Activated naive CD4-positive, alpha-beta T cell (primary cell): ENCODE results near the gene EED.

Experiments
- DNase-seq, 4 experiments: peaks; one replicate each; lab custom pipeline; 2025; lab: John Stamatoyannopoulos, UW

The EED gene, protein sequence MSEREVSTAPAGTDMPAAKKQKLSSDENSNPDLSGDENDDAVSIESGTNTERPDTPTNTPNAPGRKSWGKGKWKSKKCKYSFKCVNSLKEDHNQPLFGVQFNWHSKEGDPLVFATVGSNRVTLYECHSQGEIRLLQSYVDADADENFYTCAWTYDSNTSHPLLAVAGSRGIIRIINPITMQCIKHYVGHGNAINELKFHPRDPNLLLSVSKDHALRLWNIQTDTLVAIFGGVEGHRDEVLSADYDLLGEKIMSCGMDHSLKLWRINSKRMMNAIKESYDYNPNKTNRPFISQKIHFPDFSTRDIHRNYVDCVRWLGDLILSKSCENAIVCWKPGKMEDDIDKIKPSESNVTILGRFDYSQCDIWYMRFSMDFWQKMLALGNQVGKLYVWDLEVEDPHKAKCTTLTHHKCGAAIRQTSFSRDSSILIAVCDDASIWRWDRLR

GRCh38 chr11:86244522-86245368 is at the start of gene EED:
Gene EED, plus strand, starts transcription at chr11:86244753. Its CDS starts 477 bp downstream, at chr11:86245230.
- peak; percentile 79 to 91 (median 80) for DNase-seq

DNA sequence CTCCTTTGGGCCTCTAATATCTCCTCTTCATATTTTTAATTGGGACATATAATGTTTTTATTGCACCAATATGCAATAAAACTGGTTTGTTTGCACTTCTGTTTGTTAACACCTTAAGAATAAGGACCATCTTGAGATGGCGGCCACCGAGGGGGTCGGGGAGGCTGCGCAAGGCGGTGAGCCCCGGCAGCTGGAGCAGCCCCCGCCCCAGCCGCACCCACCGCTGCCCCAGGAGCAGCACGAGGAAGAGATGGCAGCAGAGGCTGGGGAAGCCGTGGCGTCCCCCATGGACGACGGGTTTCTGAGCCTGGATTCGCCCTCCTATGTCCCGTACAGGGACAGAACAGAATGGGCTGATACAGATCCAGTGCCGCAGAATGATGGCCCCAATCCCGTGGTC is 49.6 kb upstream of the EED start:
- DNase-seq: no peak

GRCh38 chr11:86196085-86196696 is 48.4 kb upstream of the EED start:
- DNase-seq: no peak

GRCh38 chr11:86196913-86197312 is 47.6 kb upstream of the EED start:
- no peak for DNase-seq

DNA sequence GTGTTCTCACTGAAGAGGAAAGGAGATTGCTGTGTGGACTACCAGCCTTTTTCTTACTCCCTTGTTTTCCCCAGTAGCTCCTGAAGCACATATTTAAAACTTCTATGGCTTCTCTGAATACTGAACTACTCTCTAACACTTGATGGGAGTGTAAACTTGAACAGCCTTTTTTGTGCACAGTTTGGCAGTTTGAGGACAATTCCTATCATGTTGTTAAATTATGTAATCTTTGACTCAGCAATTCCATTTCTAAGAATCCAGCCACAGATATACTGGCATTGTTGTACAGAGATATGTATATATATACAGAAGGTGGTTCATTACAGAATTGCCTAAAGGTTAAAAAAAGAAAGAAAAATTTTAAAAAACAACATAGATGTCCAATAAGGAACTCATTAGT is 47.1 kb upstream of the EED start:
- DNase-seq: no peak

DNA sequence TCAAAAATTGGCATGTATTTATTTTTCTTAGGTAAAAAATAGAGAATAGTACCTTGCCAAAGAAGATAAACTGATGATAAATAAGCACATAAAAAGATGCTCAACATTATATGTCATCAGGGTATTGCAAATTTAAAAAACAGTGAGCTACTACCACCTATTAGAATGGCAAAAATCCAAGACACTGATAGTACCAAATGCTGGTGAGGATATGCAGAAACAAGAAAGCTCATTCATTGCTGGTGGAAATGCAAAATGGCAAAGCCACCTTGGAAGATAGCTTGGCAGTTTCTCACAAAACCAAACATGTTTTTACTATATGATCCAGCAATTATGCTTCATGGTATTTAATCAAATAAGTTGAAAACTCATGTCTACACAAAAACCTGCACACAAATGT is 46.4 kb upstream of the EED start:
- no peak for DNase-seq

DNA sequence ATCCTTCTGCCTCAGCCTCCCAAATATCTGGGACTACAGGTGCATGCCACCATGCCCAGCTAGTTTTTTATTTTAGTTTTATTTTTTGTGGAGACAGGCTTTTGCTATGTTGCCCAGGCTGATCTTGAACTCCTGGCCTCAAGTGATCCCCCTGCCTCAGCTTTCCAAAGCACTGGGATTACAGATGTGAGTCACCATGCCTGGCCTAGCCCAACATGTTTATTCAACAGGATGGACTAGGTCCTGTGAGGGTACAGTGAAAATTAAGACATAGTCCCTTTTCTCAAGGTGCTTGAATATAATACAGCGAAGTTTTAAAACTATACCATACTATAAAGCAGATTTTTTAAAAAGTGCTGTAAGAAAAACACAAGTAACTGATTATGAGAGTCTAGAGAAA is 45.2 kb upstream of the EED start:
- DNase-seq: no peak

DNA sequence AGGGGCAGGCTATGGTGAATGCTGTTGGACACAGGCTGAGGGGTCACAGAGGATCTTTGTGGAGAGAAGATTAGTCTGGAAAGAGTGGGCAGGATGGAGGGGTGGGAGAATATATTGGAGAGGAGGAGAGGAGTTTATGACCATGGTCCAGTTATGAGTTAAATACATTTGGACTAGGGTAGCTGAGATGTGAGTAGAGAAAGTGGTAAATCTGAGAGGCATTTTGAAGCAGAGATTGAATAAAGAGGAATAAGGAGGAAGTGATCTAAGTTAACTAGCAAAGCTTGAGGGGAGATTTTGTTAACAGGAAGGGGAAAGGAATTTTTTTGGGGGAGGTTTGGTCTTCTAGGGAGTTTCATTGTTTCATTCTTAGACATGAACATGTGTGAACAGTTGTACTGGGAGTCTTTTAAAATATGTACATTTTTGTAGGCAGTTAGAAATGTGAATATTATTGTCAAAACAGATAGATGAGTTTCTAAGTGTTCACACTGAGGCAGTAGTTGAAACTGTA is 43.1 kb upstream of the EED start:
- DNase-seq: no peak

GRCh38 chr11:86202013-86202336 is 42.6 kb upstream of the EED start:
- no peak for DNase-seq

DNA sequence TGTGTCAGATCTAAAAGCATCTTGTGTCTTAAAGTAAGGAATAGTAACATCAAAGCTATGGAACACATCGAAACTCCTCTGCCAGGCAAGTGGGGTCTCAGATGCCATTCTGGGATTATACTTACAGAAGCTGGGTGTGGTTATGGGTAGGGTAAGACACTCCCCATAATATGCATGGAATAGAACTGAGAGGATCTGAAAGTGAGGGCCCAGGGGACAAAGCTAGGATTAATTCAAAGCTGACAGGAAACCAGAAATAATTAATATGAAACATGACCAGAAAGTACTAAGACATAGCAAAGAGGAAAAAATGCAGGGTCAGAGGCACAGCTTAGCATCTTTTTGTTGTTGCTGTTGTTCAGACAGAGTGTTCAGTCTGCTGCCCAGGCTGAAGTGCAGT is 40.2 kb upstream of the EED start:
- DNase-seq: no peak

- no peak for DNase-seq
These were observed 38.9 kb upstream of the EED start for GRCh38 chr11:86205421-86206336.

DNA sequence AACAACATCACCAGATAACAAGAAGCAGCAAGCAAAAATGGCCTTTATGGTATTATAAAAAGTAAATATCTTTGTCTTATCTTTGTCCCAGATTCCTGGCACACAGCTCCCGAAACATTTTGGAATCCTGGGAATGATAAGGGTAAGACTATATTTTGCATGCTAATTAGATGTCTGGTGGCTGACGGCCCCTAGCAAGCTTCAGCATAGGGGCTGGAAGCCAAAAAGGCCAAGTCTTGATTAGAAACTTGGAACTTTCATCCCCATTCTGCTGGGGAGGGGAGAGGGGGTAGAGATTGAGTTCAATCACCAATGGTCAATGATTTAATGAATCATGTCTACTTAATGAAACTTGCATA is 38.2 kb upstream of the EED start:
- DNase-seq: no peak

GRCh38 chr11:86207413-86207812 is 37.1 kb upstream of the EED start:
- DNase-seq: no peak

DNA sequence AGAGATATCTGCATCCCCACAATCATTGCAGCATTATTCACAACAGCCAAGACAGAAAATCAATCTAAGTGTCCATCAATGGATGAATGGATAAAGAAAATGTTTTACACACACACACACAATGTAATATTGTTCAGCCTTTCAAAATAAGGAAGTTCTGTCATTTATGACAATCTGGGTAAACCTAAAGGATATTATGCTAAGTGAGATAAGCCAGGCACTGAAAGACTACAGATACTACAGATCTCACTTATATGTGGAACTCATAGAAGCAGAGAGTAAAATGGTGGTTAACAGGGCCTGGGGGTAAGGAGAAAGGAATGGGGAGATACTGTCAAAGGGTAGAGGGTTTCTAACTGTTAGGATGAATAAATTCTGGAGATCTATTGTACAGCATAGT is 36.0 kb upstream of the EED start:
- no peak for DNase-seq

- DNase-seq: no peak
These were observed 34.5 kb upstream of the EED start for GRCh38 chr11:86209806-86210657.

- no peak for DNase-seq
These were observed 33.7 kb upstream of the EED start for GRCh38 chr11:86210898-86211297.

GRCh38 chr11:86211619-86212018 is 32.9 kb upstream of the EED start:
- no peak for DNase-seq

GRCh38 chr11:86212019-86212611 is 32.4 kb upstream of the EED start:
- no peak for DNase-seq

DNA sequence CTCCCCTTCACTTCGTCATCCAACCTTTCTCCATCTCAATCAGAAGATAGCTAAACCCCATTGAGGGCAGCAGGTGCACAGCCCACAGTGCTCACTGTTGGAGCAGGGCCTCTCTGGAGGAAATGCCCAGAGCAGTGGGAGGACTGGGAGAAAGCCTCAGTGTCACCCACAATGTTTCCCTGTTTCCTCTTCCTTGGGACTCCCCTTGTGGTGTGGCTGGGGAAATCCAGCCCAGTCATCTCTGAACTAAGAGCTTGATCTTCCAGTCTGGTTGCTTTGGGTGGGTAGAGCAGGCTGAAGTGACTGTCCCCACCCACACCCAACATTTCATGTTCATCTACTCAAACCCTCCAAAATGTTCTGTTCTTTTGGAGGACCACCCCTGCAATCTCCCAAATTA is 29.8 kb upstream of the EED start:
- peak in 1 of 4 experiments; percentile 3 for DNase-seq
